H1 (cell line): ENCODE measurements around the gene CAVIN2. TPM values are rescaled to one million over a fixed set of nuclear protein-coding genes. Genes with fewer than 3 reads are reported as not detected.

Experiments
- CTCF ChIA-PET: fragments of 300-600 bp; sonication (Branson Sonifier 250); formaldehyde crosslinking; loops from one replicate; lab custom pipeline; 2021; ENCODE audit not compliant: partially characterized antibody; lab: Charles Lee
- POLR2A ChIA-PET: fragments of 300-600 bp; sonication (Branson Sonifier 250); formaldehyde crosslinking; loops from one replicate; lab custom pipeline; 2021; ENCODE audit warnings: inconsistent platforms; ENCODE audit not compliant: partially characterized antibody; lab: Charles Lee
- DNase-seq, 2 experiments: peaks; one replicate each; pipeline versions ENCODE4 v3.0.0 to v3.0.0-alpha.2; 2010 to 2022; ENCODE audit warnings: low spot score in 2 of 2, low read depth in 1 of 2, mixed read lengths in 1 of 2
- FAIRE-seq: peaks from 2 replicates; lab custom pipeline; 2011; peaks lifted over from hg19 to GRCh38; lab: Jason Lieb, UNC
- H2AFZ ChIP-seq: 2 replicates; pipeline ENCODE4 v1.8.1; 2012; ENCODE audit warnings: low read length, inconsistent platforms
- H2AK5ac ChIP-seq: 2 replicates; pipeline ENCODE4 v1.6.1; 2013; ENCODE audit warnings: low read depth, low read length
- H2BK120ac ChIP-seq: replicated peaks from 2 replicates; pipeline ENCODE3; 2013; ENCODE audit warnings: low read depth, low read length, inconsistent platforms
- H2BK12ac ChIP-seq: 2 replicates; pipeline ENCODE4 v1.6.1; 2013; ENCODE audit warnings: low read depth, low read length
- H2BK15ac ChIP-seq: 2 replicates; pipeline ENCODE4 v1.6.1; 2013; ENCODE audit warnings: low read length
- H2BK20ac ChIP-seq: 2 replicates; pipeline ENCODE4 v1.6.1; 2013; ENCODE audit warnings: low read length
- H2BK5ac ChIP-seq: 2 replicates; pipeline ENCODE4 v1.6.1; 2013; ENCODE audit warnings: low read depth, low read length
- H3K14ac ChIP-seq: 2 replicates; pipeline ENCODE4 v1.6.1; 2013; ENCODE audit warnings: inconsistent platforms; ENCODE audit not compliant: insufficient read length
- H3K18ac ChIP-seq: 2 replicates; pipeline ENCODE4 v1.6.1; 2013; ENCODE audit warnings: low read length; ENCODE audit errors: extremely low read depth
- H3K23ac ChIP-seq: 2 replicates; pipeline ENCODE4 v1.6.1; 2013; ENCODE audit warnings: inconsistent platforms; ENCODE audit not compliant: insufficient read length
- H3K23me2 ChIP-seq: 2 replicates; pipeline ENCODE4 v1.6.1; 2013; ENCODE audit warnings: low read depth, low read length
- H3K27ac ChIP-seq: 2 replicates; pipeline ENCODE4 v1.6.1; 2011; ENCODE audit warnings: low read depth, low read length, inconsistent platforms
- H3K27me3 ChIP-seq, 4 experiments: replicated peaks in 1 of 4; 1 replicate in 1 of 4; 2 replicates in 3 of 4; pipeline versions ENCODE4 v1.6.1 to v1.8.1; 2011 to 2013; ENCODE audit warnings: low read length in 3 of 4, mild to moderate bottlenecking in 3 of 4, inconsistent platforms in 2 of 4, mixed read lengths in 2 of 4, moderate library complexity in 1 of 4; ENCODE audit not compliant: control insufficient read depth in 3 of 4, insufficient read depth in 3 of 4; ENCODE audit errors: extremely low read depth in 1 of 4
- H3K36me3 ChIP-seq, 4 experiments: 2 replicates each; pipeline versions ENCODE4 v1.6.1 to v1.8.1; 2011 to 2013; ENCODE audit warnings: mild to moderate bottlenecking in 4 of 4, low read length in 3 of 4, moderate library complexity in 2 of 4, control low read depth in 1 of 4, inconsistent platforms in 1 of 4; ENCODE audit not compliant: insufficient read depth in 4 of 4, control insufficient read depth in 2 of 4
- H3K4ac ChIP-seq: replicated peaks from 2 replicates; pipeline ENCODE3; 2013; ENCODE audit warnings: low read length, low read depth, mixed read lengths, inconsistent platforms; ENCODE audit not compliant: insufficient read length
- H3K4me1 ChIP-seq, 4 experiments: replicated peaks in 1 of 4; 1 replicate in 1 of 4; 2 replicates in 3 of 4; pipeline versions ENCODE4 v1.6.1 to v1.8.1; 2011 to 2013; ENCODE audit warnings: low read length in 3 of 4, inconsistent platforms in 2 of 4, mixed read lengths in 1 of 4; ENCODE audit not compliant: insufficient read depth in 4 of 4, control insufficient read depth in 3 of 4
- H3K4me2 ChIP-seq, 2 experiments: 2 replicates each; pipeline versions ENCODE4 v1.6.1 to v1.8.1; 2011 to 2013; ENCODE audit warnings: low read depth in 2 of 2, low read length in 2 of 2, control low read depth in 1 of 2, inconsistent platforms in 1 of 2, mild to moderate bottlenecking in 1 of 2; ENCODE audit not compliant: insufficient read depth in 1 of 2
- H3K4me3 ChIP-seq, 4 experiments: fragments of 200-600, 300-600 bp in 1 of 4; sonication (generic), shearing (Covaris generic), sonication (Bioruptor Twin) in 1 of 4; 2 replicates each; pipeline versions ENCODE4 v1.5.1 to v1.8.1; 2011 to 2016; ENCODE audit warnings: low read length in 4 of 4, low read depth in 3 of 4, control low read depth in 2 of 4, inconsistent platforms in 2 of 4, mild to moderate bottlenecking in 2 of 4, mixed read lengths in 1 of 4, moderate library complexity in 1 of 4; ENCODE audit not compliant: insufficient read depth in 2 of 4; ENCODE audit errors: extremely low read depth in 1 of 4
- H3K56ac ChIP-seq: replicated peaks from 2 replicates; pipeline ENCODE3; 2013; ENCODE audit warnings: low read depth, mild to moderate bottlenecking, mixed read lengths, low read length, inconsistent platforms; ENCODE audit not compliant: insufficient read length
- H3K79me1 ChIP-seq: 2 replicates; pipeline ENCODE4 v1.6.1; 2013; ENCODE audit warnings: low read depth, low read length, control low read depth
- H3K79me2 ChIP-seq, 2 experiments: 2 replicates each; pipeline versions ENCODE4 v1.6.1 to v1.8.1; 2012 to 2013; ENCODE audit warnings: low read length in 2 of 2, mild to moderate bottlenecking in 2 of 2, inconsistent platforms in 1 of 2; ENCODE audit not compliant: insufficient read depth in 2 of 2, control insufficient read depth in 1 of 2
- H3K9ac ChIP-seq, 4 experiments: replicated peaks in 1 of 4; 1 replicate in 1 of 4; 2 replicates in 3 of 4; pipeline versions ENCODE4 v1.6.1 to v1.8.1; 2011 to 2013; ENCODE audit warnings: low read depth in 3 of 4, low read length in 3 of 4, control low read depth in 2 of 4, mild to moderate bottlenecking in 2 of 4, moderate library complexity in 2 of 4, inconsistent platforms in 1 of 4; ENCODE audit errors: extremely low read depth in 1 of 4
- H3K9me3 ChIP-seq, 2 experiments: 2 replicates each; pipeline versions ENCODE4 v1.6.1 to v1.8.1; 2012 to 2013; ENCODE audit warnings: mild to moderate bottlenecking in 2 of 2, moderate library complexity in 2 of 2, control low read depth in 1 of 2, inconsistent platforms in 1 of 2, low read depth in 1 of 2, low read length in 1 of 2, mixed read lengths in 1 of 2; ENCODE audit not compliant: insufficient read depth in 2 of 2
- H4K20me1 ChIP-seq, 2 experiments: replicated peaks in 1 of 2; 2 replicates each; pipeline versions ENCODE3 to v1.8.1; 2011 to 2013; ENCODE audit warnings: inconsistent platforms in 2 of 2, low read length in 2 of 2, mild to moderate bottlenecking in 1 of 2; ENCODE audit not compliant: insufficient read depth in 2 of 2, control insufficient read depth in 1 of 2
- H4K5ac ChIP-seq: 2 replicates; pipeline ENCODE4 v1.6.1; 2013; ENCODE audit warnings: low read length, low read depth, mixed read lengths, inconsistent platforms; ENCODE audit not compliant: insufficient read length
- H4K8ac ChIP-seq: 2 replicates; pipeline ENCODE4 v1.8.0; 2013; ENCODE audit warnings: mild to moderate bottlenecking, moderate library complexity, low read length, inconsistent platforms; ENCODE audit not compliant: insufficient read depth; ENCODE audit errors: extremely low read depth
- H4K91ac ChIP-seq: replicated peaks from 2 replicates; pipeline ENCODE3; 2013; ENCODE audit warnings: low read length, mixed read lengths, inconsistent platforms; ENCODE audit not compliant: insufficient read length
- CTCF ChIP-seq, 3 experiments: IDR thresholded peaks; 1 replicate in 2 of 3; 2 replicates in 1 of 3; pipeline versions ENCODE4 v1.5.1 to v1.6.1; 2011; ENCODE audit warnings: low read length in 3 of 3, mild to moderate bottlenecking in 3 of 3, inconsistent platforms in 2 of 3, low read depth in 1 of 3, moderate library complexity in 1 of 3; ENCODE audit not compliant: insufficient read depth in 1 of 3; ENCODE audit errors: control extremely low read depth in 1 of 3
- E2F6 ChIP-seq: IDR thresholded peaks from 2 replicates; pipeline ENCODE4 v1.6.1; 2012; ENCODE audit warnings: inconsistent platforms
- EZH2 ChIP-seq: fragments of 200-600 bp; sonication (generic); IDR thresholded peaks from 2 replicates; pipeline ENCODE4 v1.7.1; 2012; ENCODE audit warnings: low read depth, mild to moderate bottlenecking, moderate library complexity, low read length, inconsistent platforms; ENCODE audit not compliant: severe bottlenecking
- FOSL1 ChIP-seq: IDR thresholded peaks from 2 replicates; pipeline ENCODE4 v1.6.1; 2011; ENCODE audit warnings: mild to moderate bottlenecking, low read depth, low read length, moderate library complexity; ENCODE audit not compliant: insufficient read depth
- JUND ChIP-seq: IDR thresholded peaks from 2 replicates; pipeline ENCODE4 v1.6.1; 2011; ENCODE audit warnings: mild to moderate bottlenecking, improper control_type of control experiment, low read length
- KDM4A ChIP-seq: IDR thresholded peaks from one replicate; pipeline ENCODE4 v1.7.1; 2012; ENCODE audit warnings: low read depth, mild to moderate bottlenecking, moderate library complexity, low read length, inconsistent platforms; ENCODE audit not compliant: severe bottlenecking
- MAFK ChIP-seq: IDR thresholded peaks from 2 replicates; pipeline ENCODE4 v1.6.1; 2012; ENCODE audit warnings: low read depth, mild to moderate bottlenecking, improper control_type of control experiment, low read length
- POLR2A ChIP-seq, 2 experiments: IDR thresholded peaks; 1 replicate in 1 of 2; 2 replicates in 1 of 2; pipeline ENCODE4 v1.6.1; 2011; ENCODE audit warnings: low read depth in 2 of 2, low read length in 2 of 2, mild to moderate bottlenecking in 2 of 2; ENCODE audit errors: control extremely low read depth in 1 of 2
- RAD21 ChIP-seq, 2 experiments: IDR thresholded peaks in 1 of 2; conservative IDR thresholded peaks in 1 of 2; 2 replicates each; pipeline ENCODE4 v1.6.1; 2011; ENCODE audit warnings: low read depth in 2 of 2, low read length in 2 of 2, improper control_type of control experiment in 1 of 2, inconsistent platforms in 1 of 2, mild to moderate bottlenecking in 1 of 2, moderate library complexity in 1 of 2
- RXRA ChIP-seq: IDR thresholded peaks from 2 replicates; pipeline ENCODE4 v1.6.1; 2011; ENCODE audit warnings: low read depth, mild to moderate bottlenecking, low read length, moderate library complexity; ENCODE audit not compliant: insufficient read depth
- WGBS, 2 experiments: shearing (Covaris generic) in 1 of 2; methylation state at CpG; one replicate each; pipeline versions ENCODE4 v1.1.6 to v1.1.7; 2013 to 2015; ENCODE audit warnings: low lambda C conversion rate in 2 of 2, mixed read lengths in 2 of 2, inconsistent platforms in 1 of 2, low coverage in 1 of 2, missing lambda C conversion rate in 1 of 2; ENCODE audit not compliant: insufficient replicate concordance in 2 of 2, insufficient coverage in 1 of 2, insufficient read length in 1 of 2; ENCODE audit errors: extremely low coverage in 1 of 2, missing lambda C conversion rate in 1 of 2; 5-methylcytosine and 5-hydroxymethylcytosine counted together
- polyA plus RNA-seq, 7 experiments: library from polyadenylated mRNA; depleted of rRNA in 3 of 7; stranded (reverse) in 5 of 7; unstranded in 2 of 7; fragments of >200 nt in 5 of 7; fragments of 200-250 nt in 2 of 7; gene quantifications; 1 replicate in 5 of 7; 2 replicates in 1 of 7; 4 replicates in 1 of 7; pipeline versions ENCODE4 v1.2.1 to v1.2.3, GENCODE V29; 2011 to 2013; ENCODE audit warnings: missing spikeins in 2 of 7, mixed read lengths in 2 of 7
- total RNA-seq: library from RNA; stranded (reverse); fragmentation: NEBNext Ultra II Directional; extraction: Animal tissue kit (Norgen Biotek cat#: 25700); gene quantifications from 2 replicates; pipeline ENCODE4 v1.2.1, GENCODE V29; 2021

CAVIN2 gene
- total and polyA plus RNA-seq, 2 of the 8 experiments (the other 6 are each of a cell fraction or from before 2014, with no cell fraction given) = 0.03 TPM; not detected in 1

GRCh38 chr2:191789796-191790195 lies 57.1 kb downstream of the CAVIN2 start:
- WGBS, 2 experiments = 89% methylated on average over 4 of the region's 4 CpGs; no CpG with 5 or more reads in 1 of the 2 experiments
- Histone ChIP-seq H2AFZ (no peak overlapping the region), H3K27me3 (no peaks in the 10 kb centered on the region), H3K4me3 (no peak overlapping the region), H4K8ac (no peak overlapping the region), H3K18ac (no peak overlapping the region), H3K36me3 (no peaks in the 10 kb centered on the region), H2BK5ac (no peak overlapping the region), H4K20me1 (no peaks in the 10 kb centered on the region), H3K27ac (no peak overlapping the region), H2AK5ac (no peak overlapping the region), H4K5ac (no peak overlapping the region), H4K91ac (no peak overlapping the region), H3K9me3 (no peaks in the 10 kb centered on the region), H3K14ac (no peak overlapping the region), H3K9ac (no peak overlapping the region), H2BK120ac (no peak overlapping the region), H3K56ac (no peak overlapping the region), H3K79me1 (no peaks in the 10 kb centered on the region), H3K79me2 (no peaks in the 10 kb centered on the region), H2BK15ac (no peak overlapping the region), H3K23ac (no peak overlapping the region), H2BK12ac (no peak overlapping the region), H3K4ac (no peak overlapping the region), H2BK20ac (no peak overlapping the region), H3K4me2 (no peak overlapping the region), H3K23me2 (no peaks in the 10 kb centered on the region), H3K4me1 (no peaks in the 10 kb centered on the region)
- no peak for DNase-seq
- ChIA-PET CTCF (interaction anchor here (0.5 kb wide), 1 partner anchor 590 kb away, joined by 3 read pairs; no protein-coding TSS in a partner anchor), POLR2A (no interaction called here)
- no peak for FAIRE-seq
- no peak for TF ChIP-seq JUND
- TF ChIP-seq POLR2A (IDR thresholded peaks at IDR 0.05; ENCODE audit: control extremely low read depth in 1 of 2, low read depth in 2 of 2, low read length in 2 of 2) = no peak
- no peak for TF ChIP-seq KDM4A
- no peak for TF ChIP-seq RAD21 (IDR thresholded peaks at IDR 0.05 in 1 of 2, conservative IDR thresholded peaks at IDR 0.05 in 1 of 2; ENCODE audit: low read depth in 2 of 2, low read length in 2 of 2)
- TF ChIP-seq FOSL1 = no peak
- no peak for TF ChIP-seq MAFK
- TF ChIP-seq CTCF (IDR thresholded peaks at IDR 0.05; ENCODE audit: control extremely low read depth in 1 of 3, insufficient read depth in 1 of 3, low read depth in 1 of 3, low read length in 3 of 3) = no peak
- TF ChIP-seq RXRA = no peak
- no peak for TF ChIP-seq EZH2
- no peak for TF ChIP-seq E2F6
